Breast epithelium (tissue), 3 donors: ENCODE data around the gene IQCN.

ENCODE experiments used
- POLR2A ChIP-seq: fragments of 450-650 bp; IDR thresholded peaks from one replicate; pipeline ENCODE4 v1.6.1; 2016; ENCODE audit warnings: antibody characterized with exemption, mild to moderate bottlenecking, moderate library complexity
- TF ChIP-seq, protein P1 (sequence below), 3 donors: fragments of 450-650 bp; IDR thresholded peaks; one replicate each; pipeline ENCODE4 v1.5.1; 2016 to 2017; ENCODE audit warnings: antibody characterized with exemption in 3 of 3, mild to moderate bottlenecking in 3 of 3, moderate library complexity in 3 of 3

DNA sequence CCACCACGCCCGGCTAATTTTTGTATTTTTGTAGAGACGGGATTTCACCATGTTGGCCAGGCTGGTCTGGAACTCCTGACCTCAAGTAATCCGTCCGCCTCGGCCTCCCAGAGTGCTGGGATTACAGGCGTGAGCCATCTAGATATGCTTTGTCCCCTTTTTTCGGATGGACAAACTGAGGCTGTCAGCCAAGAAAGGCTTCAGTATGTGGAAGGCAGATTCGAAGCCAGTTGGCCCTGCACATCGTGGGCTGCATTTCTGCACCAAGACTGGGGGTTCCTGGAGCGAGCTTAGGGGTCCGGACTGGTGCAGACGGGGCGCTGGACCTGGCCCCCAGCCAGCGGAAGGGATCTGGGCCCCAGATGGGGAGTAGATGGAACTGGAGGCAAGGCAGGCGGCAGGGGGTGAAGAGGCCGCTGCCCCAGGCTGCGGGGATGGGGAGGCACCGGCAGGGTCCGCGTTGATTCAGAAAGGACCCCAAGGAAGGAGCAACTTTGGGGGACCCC, 16.8 kb upstream of the IQCN start:
- no peak for TF ChIP-seq POLR2A
- TF ChIP-seq, protein P1, sequence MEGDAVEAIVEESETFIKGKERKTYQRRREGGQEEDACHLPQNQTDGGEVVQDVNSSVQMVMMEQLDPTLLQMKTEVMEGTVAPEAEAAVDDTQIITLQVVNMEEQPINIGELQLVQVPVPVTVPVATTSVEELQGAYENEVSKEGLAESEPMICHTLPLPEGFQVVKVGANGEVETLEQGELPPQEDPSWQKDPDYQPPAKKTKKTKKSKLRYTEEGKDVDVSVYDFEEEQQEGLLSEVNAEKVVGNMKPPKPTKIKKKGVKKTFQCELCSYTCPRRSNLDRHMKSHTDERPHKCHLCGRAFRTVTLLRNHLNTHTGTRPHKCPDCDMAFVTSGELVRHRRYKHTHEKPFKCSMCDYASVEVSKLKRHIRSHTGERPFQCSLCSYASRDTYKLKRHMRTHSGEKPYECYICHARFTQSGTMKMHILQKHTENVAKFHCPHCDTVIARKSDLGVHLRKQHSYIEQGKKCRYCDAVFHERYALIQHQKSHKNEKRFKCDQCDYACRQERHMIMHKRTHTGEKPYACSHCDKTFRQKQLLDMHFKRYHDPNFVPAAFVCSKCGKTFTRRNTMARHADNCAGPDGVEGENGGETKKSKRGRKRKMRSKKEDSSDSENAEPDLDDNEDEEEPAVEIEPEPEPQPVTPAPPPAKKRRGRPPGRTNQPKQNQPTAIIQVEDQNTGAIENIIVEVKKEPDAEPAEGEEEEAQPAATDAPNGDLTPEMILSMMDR (IDR thresholded peaks at IDR 0.05), result no peak
